GM21515 (cell line): ENCODE results near the gene EVX1.

ENCODE experiments used
- ATAC-seq: cut with Tn5 transposase; IDR thresholded peaks from one replicate; pipeline ENCODE4 v1.9.1; 2021; ENCODE audit not compliant: unreplicated experiment

The EVX1 gene

GRCh38 chr7:27242555-27243339 lies at the start of gene EVX1:
EVX1 (plus strand) TSS chr7:27242802; CDS start chr7:27243031, 229 bp downstream.
- no peak for ATAC-seq

GRCh38 chr7:27193335-27194001 lies 49.1 kb upstream of the EVX1 start:
- no peak for ATAC-seq

GRCh38 chr7:27194002-27194352 lies 48.6 kb upstream of the EVX1 start:
- ATAC-seq: no peak

GRCh38 chr7:27194686-27195379 lies 47.8 kb upstream of the EVX1 start:
- no peak for ATAC-seq

- ATAC-seq: no peak
Observed at GRCh38 chr7:27196287-27196767, 46.3 kb upstream of the EVX1 start.

GRCh38 chr7:27197137-27198042 lies 45.2 kb upstream of the EVX1 start:
- ATAC-seq: no peak

GRCh38 chr7:27198138-27198841 lies 44.3 kb upstream of the EVX1 start:
- no peak for ATAC-seq

GRCh38 chr7:27198871-27199801 lies 43.5 kb upstream of the EVX1 start:
- no peak for ATAC-seq

GRCh38 chr7:27199849-27200760 lies 42.5 kb upstream of the EVX1 start, which contains the start of gene HOXA13:
HOXA13 (minus strand) TSS chr7:27200091; CDS start chr7:27200077, 14 bp downstream.
- no peak for ATAC-seq

GRCh38 chr7:27200761-27201579 lies 41.6 kb upstream of the EVX1 start:
- no peak for ATAC-seq

GRCh38 chr7:27201580-27202017 lies 41.0 kb upstream of the EVX1 start:
- ATAC-seq: no peak

GRCh38 chr7:27202018-27202861 lies 40.4 kb upstream of the EVX1 start:
- ATAC-seq: no peak

GRCh38 chr7:27202862-27203134 lies 39.8 kb upstream of the EVX1 start:
- ATAC-seq: no peak

- no peak for ATAC-seq
Observed at GRCh38 chr7:27203365-27203953, 39.1 kb upstream of the EVX1 start.

- no peak for ATAC-seq
Observed at GRCh38 chr7:27203964-27204594, 38.5 kb upstream of the EVX1 start.
